ENCODE results near the gene PLSCR4. TPM values are rescaled to one million over a fixed set of nuclear protein-coding genes. Genes with fewer than 3 reads are reported as not detected.

PLSCR4 gene
- total and polyA plus RNA-seq, 2 of the 8 experiments (the other 6 are each of a cell fraction or from before 2014, with no cell fraction given), result 1.8 to 2.9 TPM

DNA sequence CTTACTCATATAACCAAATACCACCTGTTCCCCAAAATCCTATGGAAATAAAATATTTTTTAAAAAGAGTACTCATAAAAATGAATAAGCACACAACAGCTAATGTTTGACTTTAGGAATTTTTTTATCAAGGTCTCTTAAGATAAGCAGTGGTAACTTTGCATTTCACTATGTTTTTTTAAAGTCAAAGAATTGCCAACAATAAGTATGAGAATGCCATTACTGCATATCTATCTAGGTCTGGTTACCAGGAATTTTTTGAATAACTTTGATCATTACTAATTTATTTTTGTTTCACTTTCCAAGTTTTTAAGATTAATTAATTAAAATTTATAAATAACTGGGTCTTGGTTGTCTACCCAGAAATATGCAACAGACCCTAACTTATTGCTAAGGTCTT lies 41.5 kb downstream of the PLSCR4 start:
- no peak overlapping the region for H3K23ac ChIP-seq (ENCODE audit: insufficient read length)
- FAIRE-seq (no peak), DNase-seq (ENCODE audit: low read depth in 1 of 2, low spot score in 2 of 2) (no peak)
- no peaks in the 10 kb centered on the region for H4K20me1 ChIP-seq (replicated peaks in 1 of 2; ENCODE audit: control insufficient read depth in 1 of 2, insufficient read depth in 2 of 2, low read length in 2 of 2)
- H2AFZ ChIP-seq (ENCODE audit: low read length), result no peak overlapping the region
- H2BK15ac ChIP-seq (ENCODE audit: low read length), result no peak overlapping the region
- no peak overlapping the region for H2BK5ac ChIP-seq (ENCODE audit: low read depth, low read length)
- ChIA-PET CTCF (ENCODE audit: partially characterized antibody) (interaction anchor here (1.1 to 1.3 kb wide), 2 partner anchors 9 to 20 kb away, joined by 3 to 4 read pairs; no protein-coding TSS in a partner anchor), POLR2A (ENCODE audit: partially characterized antibody) (no interaction called here)
- no peak overlapping the region for H3K4me3 ChIP-seq (ENCODE audit: extremely low read depth in 1 of 4, insufficient read depth in 2 of 4, low read depth in 3 of 4, low read length in 4 of 4)
- no peak overlapping the region for H4K8ac ChIP-seq (ENCODE audit: extremely low read depth, insufficient read depth, low read length)
- no peak overlapping the region for H3K14ac ChIP-seq (ENCODE audit: insufficient read length)
- H3K79me1 ChIP-seq (ENCODE audit: low read depth, low read length), result no peaks in the 10 kb centered on the region
- H4K91ac ChIP-seq (replicated peaks; ENCODE audit: insufficient read length, low read length), result no peak overlapping the region
- no peak overlapping the region for H2BK120ac ChIP-seq (replicated peaks; ENCODE audit: low read depth, low read length)
- no peak overlapping the region for H3K9ac ChIP-seq (replicated peaks in 1 of 4; ENCODE audit: extremely low read depth in 1 of 4, low read depth in 3 of 4, low read length in 3 of 4)
- no peak overlapping the region for H2AK5ac ChIP-seq (ENCODE audit: low read depth, low read length)
- no peak overlapping the region for H3K27ac ChIP-seq (ENCODE audit: low read depth, low read length)
- H2BK12ac ChIP-seq (ENCODE audit: low read depth, low read length), result no peak overlapping the region
- no peaks in the 10 kb centered on the region for H3K27me3 ChIP-seq (replicated peaks in 1 of 4; ENCODE audit: control insufficient read depth in 3 of 4, extremely low read depth in 1 of 4, insufficient read depth in 3 of 4, low read length in 3 of 4)
- no peak overlapping the region for H4K5ac ChIP-seq (ENCODE audit: insufficient read length, low read depth, low read length)
- H3K4me1 ChIP-seq (replicated peaks in 1 of 4; ENCODE audit: control insufficient read depth in 3 of 4, insufficient read depth in 4 of 4, low read length in 3 of 4), result no peaks in the 10 kb centered on the region
- H3K4me2 ChIP-seq (ENCODE audit: insufficient read depth in 1 of 2, low read depth in 2 of 2, low read length in 2 of 2), result no peak overlapping the region
- no peaks in the 10 kb centered on the region for H3K23me2 ChIP-seq (ENCODE audit: low read depth, low read length)
- no peaks in the 10 kb centered on the region for H3K36me3 ChIP-seq (ENCODE audit: control insufficient read depth in 2 of 4, insufficient read depth in 4 of 4, low read length in 3 of 4)
- no peaks in the 10 kb centered on the region for H3K9me3 ChIP-seq (ENCODE audit: insufficient read depth in 2 of 2, low read depth in 1 of 2, low read length in 1 of 2)
- no peak overlapping the region for H3K56ac ChIP-seq (replicated peaks; ENCODE audit: insufficient read length, low read depth, low read length)
- no peak overlapping the region for H3K4ac ChIP-seq (replicated peaks; ENCODE audit: insufficient read length, low read depth, low read length)
- no peaks in the 10 kb centered on the region for H3K79me2 ChIP-seq (ENCODE audit: control insufficient read depth in 1 of 2, insufficient read depth in 2 of 2, low read length in 2 of 2)
- no peak overlapping the region for H2BK20ac ChIP-seq (ENCODE audit: low read length)
- no peak overlapping the region for H3K18ac ChIP-seq (ENCODE audit: extremely low read depth, low read length)
- TF ChIP-seq SP2 (IDR thresholded peaks at IDR 0.05; ENCODE audit: low read length) (no peak), HDAC2 (IDR thresholded peaks at IDR 0.05; ENCODE audit: borderline replicate concordance in 1 of 2, low read depth in 2 of 2, low read length in 2 of 2) (no peak), EGR1 (IDR thresholded peaks at IDR 0.05; ENCODE audit: borderline replicate concordance, low read depth, low read length) (no peak), NRF1 (IDR thresholded peaks at IDR 0.05; ENCODE audit: low read depth, low read length) (no peak), JUND (IDR thresholded peaks at IDR 0.05; ENCODE audit: low read length) (no peak), CBX5 (IDR thresholded peaks at IDR 0.05; ENCODE audit: low read depth, low read length) (no peak), SP4 (IDR thresholded peaks at IDR 0.05; ENCODE audit: low read length) (no peak), ASH2L (IDR thresholded peaks at IDR 0.05; ENCODE audit: low read length) (no peak), CTCF (IDR thresholded peaks at IDR 0.05; ENCODE audit: control extremely low read depth in 1 of 3, insufficient read depth in 1 of 3, low read depth in 1 of 3, low read length in 3 of 3) (no peak), CHD1 (IDR thresholded peaks at IDR 0.05; ENCODE audit: low read depth, low read length) (no peak), CHD2 (IDR thresholded peaks at IDR 0.05; ENCODE audit: low read length) (no peak), NANOG (IDR thresholded peaks at IDR 0.05; ENCODE audit: insufficient read depth, low read depth, low read length, poor library complexity, severe bottlenecking) (no peak), PHF8 (conservative IDR thresholded peaks at IDR 0.05; ENCODE audit: low read depth, low read length) (no peak)
